Thyroid gland (tissue), 4 donors: ENCODE measurements around the gene ACLY. TPM values are rescaled to one million over a fixed set of nuclear protein-coding genes. Genes with fewer than 3 reads are reported as not detected.

Experiments used
- DNase-seq, 2 donors: peaks; one replicate each; pipeline ENCODE4 v3.0.0-alpha.2; 2019
- H3K27ac ChIP-seq, 3 donors: fragments of 200-600 bp; sonication (generic); 1 replicate in 2 of 3; 2 replicates in 1 of 3; pipeline ENCODE4 v1.5.1; 2016 to 2019; ENCODE audit warnings: mild to moderate bottlenecking in 1 of 3, moderate library complexity in 1 of 3
- H3K27me3 ChIP-seq: fragments of 200-600 bp; sonication (generic); one replicate; pipeline ENCODE4 v1.5.1; 2019
- H3K36me3 ChIP-seq, 2 donors: fragments of 200-600 bp; sonication (generic); one replicate each; pipeline ENCODE4 v1.5.1; 2016 to 2019
- H3K4me1 ChIP-seq, 2 donors: fragments of 200-600 bp; sonication (generic); one replicate each; pipeline ENCODE4 v1.5.1; 2017 to 2019
- H3K4me3 ChIP-seq, 3 donors: fragments of 200-600 bp; sonication (generic); replicated peaks in 1 of 3; 1 replicate in 2 of 3; 2 replicates in 1 of 3; pipeline ENCODE4 v1.5.1; 2016; ENCODE audit warnings: mild to moderate bottlenecking in 1 of 3
- H3K9me3 ChIP-seq: fragments of 200-600 bp; sonication (generic); one replicate; pipeline ENCODE4 v1.5.1; 2017
- CTCF ChIP-seq, 6 experiments: fragments of 200-600 bp in 3 of 6; fragments of 450-650 bp in 3 of 6; sonication (generic) in 3 of 6; IDR thresholded peaks; one replicate each; pipeline ENCODE4 v1.5.1; 2016 to 2019; ENCODE audit warnings: antibody characterized with exemption in 6 of 6, mild to moderate bottlenecking in 2 of 6, inconsistent platforms in 1 of 6, moderate library complexity in 1 of 6
- POLR2A ChIP-seq, 2 donors: fragments of 450-650 bp; IDR thresholded peaks; one replicate each; pipeline ENCODE4 v1.6.1; 2017; ENCODE audit warnings: antibody characterized with exemption in 2 of 2, mild to moderate bottlenecking in 2 of 2, moderate library complexity in 1 of 2
- WGBS, 2 donors: methylation state at CpG; one replicate each; pipeline ENCODE4 v1.1.5; 2017; 5-methylcytosine and 5-hydroxymethylcytosine counted together
- intact Hi-C: fragments of 100-400 bp; cut with DNase I; formaldehyde crosslinking; loops from one replicate; pipeline ENCODE4 v1.15.1; 2023
- total RNA-seq, 4 donors: library from RNA; depleted of rRNA; stranded (reverse); fragments of >200 nt; gene quantifications; one replicate each; pipeline ENCODE4 v1.2.3, GENCODE V29; 2016

Gene ACLY
- total RNA-seq, 4 donors from 2014 or later: 62.6 to 85.2 (median 78.8) TPM

GRCh38 chr17:41868568-41868967 lies 50.2 kb downstream of the ACLY start:
- H3K4me3 ChIP-seq: no peak overlapping the region
- H3K27me3 ChIP-seq: no peaks in the 10 kb centered on the region
- intact Hi-C loops: no loop called here
- peak overlapping the region; percentile 26 to 66 (median 44) for H3K27ac ChIP-seq
- H3K36me3 ChIP-seq: peaks cover 7 to 15% of the 10 kb centered on the region in 2 donors
- no peak for DNase-seq
- H3K4me1 ChIP-seq: peaks cover 8 to 12% of the 10 kb centered on the region in 2 donors
- 55 to 58% methylated on average over 3 of the region's 3 CpGs for WGBS, 2 donors
- TF ChIP-seq POLR2A (IDR thresholded peaks at IDR 0.05): no peak
- no peak for TF ChIP-seq CTCF (IDR thresholded peaks at IDR 0.05)
- H3K9me3 ChIP-seq: no peaks in the 10 kb centered on the region

DNA sequence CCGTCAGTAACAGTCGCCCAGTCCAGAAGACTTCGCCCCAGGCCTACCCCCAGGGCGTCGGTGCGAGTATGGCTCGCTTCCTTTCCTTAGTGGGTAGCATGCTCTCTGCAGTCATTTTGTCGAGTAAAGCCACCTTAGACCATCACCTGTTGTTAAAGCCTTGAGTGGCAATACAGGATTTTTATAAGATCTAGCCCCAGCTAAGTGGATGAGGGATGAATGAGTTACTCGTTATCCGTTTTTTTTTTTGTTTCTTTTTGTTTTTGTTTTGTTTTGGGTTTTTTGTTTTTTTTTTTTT lies 53.2 kb downstream of the ACLY start:
- TF ChIP-seq CTCF (IDR thresholded peaks at IDR 0.05): no peak
- TF ChIP-seq POLR2A (IDR thresholded peaks at IDR 0.05): peak in 1 of 2 donors; percentile 3
- DNase-seq: no peak
- WGBS, 2 donors: 0 to 2% methylated on average over 8 to 10 of the region's 10 CpGs
- Histone ChIP-seq H3K9me3 (no peaks in the 10 kb centered on the region), H3K36me3 (peaks cover 0 to 7% of the 10 kb centered on the region in 2 donors), H3K27ac (peak overlapping the region in 2 of 3 donors; percentile 88), H3K4me3 (no peak overlapping the region), H3K4me1 (peaks cover 20 to 38% of the 10 kb centered on the region in 2 donors), H3K27me3 (no peaks in the 10 kb centered on the region)
- intact Hi-C loops: no loop called here

DNA sequence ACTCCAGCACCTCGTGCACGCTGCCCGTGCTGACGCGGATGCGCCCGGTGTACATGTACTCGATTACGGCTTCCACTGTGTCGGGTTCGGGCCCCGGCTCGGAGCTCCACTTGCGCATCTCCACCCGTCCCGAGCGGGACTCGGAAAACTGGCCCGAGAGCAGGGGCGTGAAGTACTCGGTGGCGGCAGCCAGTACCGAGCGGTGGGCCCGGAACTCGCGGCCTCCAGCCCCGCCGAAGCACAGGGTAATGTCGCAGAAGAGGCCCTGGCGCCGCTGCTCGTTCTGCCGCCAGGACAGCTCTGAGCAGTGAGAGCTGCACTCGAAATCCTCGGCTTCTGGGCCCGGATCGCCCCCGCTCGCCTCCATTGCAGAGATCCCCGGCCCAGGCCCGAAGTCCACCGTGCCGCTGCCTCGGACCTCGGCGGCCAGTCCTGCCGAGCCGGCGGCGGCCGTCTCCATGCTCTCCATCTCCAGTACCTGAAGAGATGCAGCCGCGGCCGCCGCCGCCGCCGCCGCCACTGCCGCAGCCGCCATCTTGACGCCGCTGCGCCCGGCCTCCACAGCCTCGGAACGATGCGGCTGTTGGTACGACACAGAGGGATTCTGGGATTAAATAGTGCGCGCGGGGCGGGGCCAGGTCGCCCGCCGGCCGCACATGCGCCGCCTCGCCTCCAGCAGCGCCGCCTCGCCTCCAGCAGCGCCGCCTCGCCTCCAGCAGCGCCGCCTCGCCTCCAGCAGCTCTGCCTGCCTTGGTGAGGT lies 53.7 kb downstream of the ACLY start, which contains the start of gene KLHL11:
Gene KLHL11 (minus strand): TSS at position 588 of the 760 bp plus-strand sequence. CDS start 53 bp downstream, at position 535.
- peak; percentile 90 for DNase-seq
- Histone ChIP-seq H3K36me3 (peaks cover 0 to 7% of the 10 kb centered on the region in 2 donors), H3K4me1 (peaks cover 20 to 42% of the 10 kb centered on the region in 2 donors), H3K9me3 (no peaks in the 10 kb centered on the region), H3K27ac (peak within 1 kb of the TSS; percentile 80 to 88 (median 88)), H3K27me3 (no peaks in the 10 kb centered on the region), H3K4me3 (peak within 1 kb of the TSS; percentile 79 to 92 (median 84))
- 0% methylated on average over 31 to 34 of the region's 90 CpGs for WGBS, 2 donors
- TF ChIP-seq POLR2A (IDR thresholded peaks at IDR 0.05): peak; percentile 62 to 94
- no peak for TF ChIP-seq CTCF (IDR thresholded peaks at IDR 0.05)
- intact Hi-C loops: no loop called here

DNA sequence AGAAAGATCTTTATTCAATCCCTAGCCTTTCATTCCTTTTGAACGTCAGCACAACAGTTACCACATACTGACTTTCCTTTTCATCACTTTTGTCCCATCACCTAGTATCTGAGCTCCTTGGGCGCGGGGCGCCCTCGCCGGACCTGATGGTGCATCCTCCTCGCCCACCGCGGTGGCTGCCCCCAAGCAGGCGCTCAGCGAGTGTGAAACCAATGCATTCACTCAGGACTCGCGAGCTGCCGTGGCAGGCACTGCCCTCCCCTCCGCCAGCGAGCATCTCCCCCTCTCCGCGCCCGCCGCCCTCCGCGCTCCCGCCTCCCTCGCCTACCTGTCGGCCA lies 54.3 kb downstream of the ACLY start:
- no peak for TF ChIP-seq CTCF (IDR thresholded peaks at IDR 0.05)
- TF ChIP-seq POLR2A (IDR thresholded peaks at IDR 0.05): no peak
- 1 to 2% methylated on average over 12 to 25 of the region's 25 CpGs for WGBS, 2 donors
- H3K27me3 ChIP-seq: no peaks in the 10 kb centered on the region
- peaks cover 0 to 7% of the 10 kb centered on the region in 2 donors for H3K36me3 ChIP-seq
- intact Hi-C loops: no loop called here
- no peaks in the 10 kb centered on the region for H3K9me3 ChIP-seq
- peaks cover 20 to 45% of the 10 kb centered on the region in 2 donors for H3K4me1 ChIP-seq
- peak overlapping the region in 2 of 3 donors; percentile 88 for H3K27ac ChIP-seq
- peak overlapping the region; percentile 79 to 92 (median 84) for H3K4me3 ChIP-seq
- DNase-seq: no peak

GRCh38 chr17:41863074-41863848 lies 55.5 kb downstream of the ACLY start:
- intact Hi-C loops: no loop called here
- Histone ChIP-seq H3K36me3 (peaks cover 0 to 7% of the 10 kb centered on the region in 2 donors), H3K4me3 (peak overlapping the region in 1 of 3 donors; percentile 84), H3K9me3 (no peaks in the 10 kb centered on the region), H3K4me1 (peaks cover 20 to 41% of the 10 kb centered on the region in 2 donors), H3K27ac (no peak overlapping the region), H3K27me3 (no peaks in the 10 kb centered on the region)
- 67 to 69% methylated on average over 18 of the region's 18 CpGs for whole genome bisulfite sequencing, 2 donors
- TF ChIP-seq CTCF (IDR thresholded peaks at IDR 0.05) (no peak), POLR2A (IDR thresholded peaks at IDR 0.05) (no peak)
- no peak for DNase-seq
